ENCODE measurements around the gene PRR5.
"Not testable (repeated sequence)": the region's sequence is repeated elsewhere in the genome, so short reads cannot be mapped to it uniquely, and the experiment has no call there.

The PRR5 gene

GRCh38 chr22:44736581-44737405 lies 34.8 kb downstream of the PRR5 start:
- DNase-seq: no peak

DNA sequence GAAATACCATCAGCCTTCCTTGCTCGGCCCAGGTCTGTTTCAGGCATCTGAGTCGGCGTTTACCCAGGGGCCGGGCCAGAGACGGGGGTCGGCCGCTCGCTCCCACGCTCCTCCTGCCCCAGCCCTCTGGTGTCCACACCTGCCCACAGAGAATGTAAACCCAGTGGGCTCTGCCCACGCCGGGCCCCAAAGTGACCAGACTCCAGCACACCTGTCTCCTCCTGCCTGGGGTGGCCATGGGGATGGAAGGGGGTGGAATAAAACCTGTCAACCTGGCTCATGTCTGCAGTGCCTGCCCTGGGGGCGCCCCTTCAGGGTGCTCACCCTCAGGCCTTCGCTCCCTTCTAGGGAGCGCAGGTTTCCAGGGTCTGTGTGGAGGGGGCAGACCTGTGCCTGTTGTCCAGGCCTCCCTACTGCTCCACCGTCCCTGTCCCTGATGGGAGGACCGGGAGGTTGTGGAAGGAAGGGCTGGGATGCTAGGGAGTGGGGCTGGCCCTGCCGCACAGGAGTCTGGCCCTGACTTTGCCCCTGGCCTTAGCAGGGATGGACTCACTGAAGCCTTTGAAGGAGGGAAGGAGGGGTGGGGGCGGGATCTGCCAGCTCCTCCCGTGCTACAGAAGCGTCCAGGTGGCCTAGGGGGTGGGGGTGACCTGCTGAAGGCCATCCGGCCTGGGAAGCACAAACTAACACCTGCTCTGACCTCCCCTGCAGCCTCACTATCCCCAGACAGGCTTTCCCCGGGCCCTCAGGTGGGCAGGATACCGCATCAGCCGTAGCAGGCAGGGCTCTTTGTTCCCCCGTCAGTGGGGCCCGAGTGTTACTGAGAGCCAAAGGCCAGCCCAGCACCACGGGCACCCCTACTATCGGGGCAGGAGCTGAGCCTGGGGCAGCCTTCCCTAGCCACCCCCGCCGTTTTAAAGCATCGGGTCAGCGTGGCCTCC lies 35.7 kb downstream of the PRR5 start:
- no peak for DNase-seq

DNA sequence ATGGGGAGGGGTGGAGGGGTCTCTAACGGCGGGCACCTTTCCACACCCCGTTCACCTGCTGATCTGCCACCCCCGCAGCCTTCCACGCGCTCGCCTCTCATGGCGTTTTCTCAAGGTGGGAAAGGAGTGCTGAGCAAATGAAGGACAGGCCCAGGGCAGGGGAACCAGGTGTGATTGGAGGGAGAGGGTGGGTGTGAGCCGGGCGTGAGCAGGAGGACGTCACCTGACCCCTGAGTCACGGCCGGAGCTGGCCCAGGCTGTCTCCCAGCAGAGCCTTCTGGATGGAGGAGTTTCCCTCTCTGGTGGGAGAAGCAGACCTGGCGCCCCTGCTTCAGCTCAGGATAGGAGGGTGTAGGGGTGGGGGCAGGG lies 36.3 kb downstream of the PRR5 start:
- DNase-seq: no peak

DNA sequence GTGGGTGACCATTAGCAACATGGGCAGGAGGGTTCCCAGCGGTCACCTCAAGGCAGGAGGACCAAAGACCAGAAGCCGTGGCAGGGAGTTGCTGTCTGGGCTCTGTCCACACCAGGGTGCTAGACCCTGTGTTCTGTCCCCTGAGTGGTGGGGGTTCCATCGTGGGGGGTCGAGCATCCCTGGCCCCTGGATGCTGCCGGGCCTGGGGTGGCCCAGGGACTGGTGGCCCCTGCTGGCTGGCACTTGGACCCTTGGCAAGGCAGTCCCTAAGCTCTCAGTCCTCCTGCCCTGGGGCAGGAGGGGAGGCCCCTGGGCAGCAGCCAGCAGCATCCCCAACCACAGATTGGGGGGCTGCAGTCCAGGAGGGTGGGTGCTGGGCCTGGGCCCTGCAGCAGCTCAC lies 37.0 kb downstream of the PRR5 start:
- DNase-seq: no peak

- DNase-seq: not testable (repeated sequence)
These were observed 37.7 kb downstream of the PRR5 start for GRCh38 chr22:44739666-44740065.

- no peak for DNase-seq
These were observed 38.3 kb downstream of the PRR5 start for GRCh38 chr22:44740307-44740706.

- no peak for DNase-seq
These were observed 39.9 kb downstream of the PRR5 start for GRCh38 chr22:44741929-44742328.

DNA sequence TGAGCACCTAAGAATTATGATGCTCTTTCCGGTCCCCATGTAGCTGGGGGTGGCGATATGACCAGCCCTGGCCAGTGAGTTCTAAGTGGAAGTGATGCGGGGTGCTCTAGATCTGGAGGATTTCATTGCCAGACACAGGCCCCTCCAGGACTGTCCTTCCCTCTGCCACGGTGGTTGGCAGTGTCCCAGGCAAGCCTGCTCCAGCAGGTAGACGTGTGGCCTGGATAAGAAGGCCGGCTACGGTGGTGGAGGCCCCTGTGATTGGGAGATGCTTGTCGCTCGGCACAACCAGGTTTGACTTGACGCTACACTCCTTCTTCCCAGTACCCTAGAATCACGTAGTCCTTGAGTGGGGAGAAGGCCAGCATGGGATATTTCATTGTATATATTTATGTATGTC lies 41.2 kb downstream of the PRR5 start:
- DNase-seq: no peak

DNA sequence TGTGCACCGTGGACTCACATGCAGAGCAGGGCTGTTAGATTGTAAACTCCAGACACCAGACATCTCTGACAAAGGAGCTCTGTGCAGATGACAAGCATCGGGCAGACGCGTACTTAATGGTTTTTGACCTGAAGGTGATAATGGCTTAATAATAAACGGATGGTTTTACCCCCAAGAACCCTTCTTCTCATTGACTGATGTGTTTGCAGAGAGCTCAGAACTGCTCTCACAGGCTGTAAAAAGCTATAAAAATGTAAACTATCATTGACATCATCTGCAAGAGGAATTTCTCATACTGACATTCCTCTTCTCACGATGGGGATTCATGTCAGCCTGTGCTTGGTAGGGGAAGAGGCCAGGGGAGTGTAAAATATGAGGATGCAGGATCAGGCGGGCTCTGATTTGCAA lies 41.8 kb downstream of the PRR5 start:
- no peak for DNase-seq

- DNase-seq: no peak
These were observed 44.1 kb downstream of the PRR5 start for GRCh38 chr22:44745853-44746789.

- DNase-seq: not testable (repeated sequence)
These were observed 45.8 kb downstream of the PRR5 start for GRCh38 chr22:44747784-44748127.

DNA sequence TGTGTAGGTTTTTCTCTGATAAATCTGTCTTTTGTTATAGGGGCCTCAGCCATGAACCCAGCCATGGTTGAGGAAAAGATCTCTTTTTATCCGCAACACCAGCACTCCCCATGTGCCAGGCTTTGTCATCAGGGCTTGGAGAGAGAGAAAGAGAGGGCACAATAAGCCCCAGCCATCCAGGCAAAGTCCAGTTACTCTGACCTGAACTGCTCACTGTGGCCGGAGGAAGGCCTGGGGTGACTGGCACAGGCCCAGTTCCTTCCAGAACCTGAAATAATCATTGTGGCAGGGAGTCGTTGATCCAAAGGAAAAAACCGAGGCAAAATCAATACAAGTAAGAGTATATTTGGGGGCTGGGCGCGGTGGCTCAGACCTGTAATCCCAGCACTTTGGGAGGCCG lies 46.5 kb downstream of the PRR5 start:
- no peak for DNase-seq

DNA sequence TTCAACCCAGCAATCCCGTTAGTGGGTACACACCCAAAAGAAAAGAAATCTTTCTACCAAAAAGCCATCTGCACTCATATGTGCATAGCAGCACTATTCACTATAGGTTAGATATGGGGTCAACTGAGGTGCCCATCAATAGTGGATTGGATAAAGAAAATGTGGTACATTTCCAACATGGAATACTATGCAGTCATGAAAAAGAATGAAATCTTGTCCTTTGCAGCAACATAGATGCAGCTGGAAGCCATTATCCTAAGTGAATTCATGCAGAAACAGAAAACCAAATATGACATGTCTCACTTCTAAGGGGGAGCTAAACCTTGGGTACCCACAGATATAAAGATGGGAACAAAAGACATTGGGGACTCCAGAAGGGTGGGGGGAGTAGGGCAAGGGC lies 48.5 kb downstream of the PRR5 start:
- DNase-seq: no peak

DNA sequence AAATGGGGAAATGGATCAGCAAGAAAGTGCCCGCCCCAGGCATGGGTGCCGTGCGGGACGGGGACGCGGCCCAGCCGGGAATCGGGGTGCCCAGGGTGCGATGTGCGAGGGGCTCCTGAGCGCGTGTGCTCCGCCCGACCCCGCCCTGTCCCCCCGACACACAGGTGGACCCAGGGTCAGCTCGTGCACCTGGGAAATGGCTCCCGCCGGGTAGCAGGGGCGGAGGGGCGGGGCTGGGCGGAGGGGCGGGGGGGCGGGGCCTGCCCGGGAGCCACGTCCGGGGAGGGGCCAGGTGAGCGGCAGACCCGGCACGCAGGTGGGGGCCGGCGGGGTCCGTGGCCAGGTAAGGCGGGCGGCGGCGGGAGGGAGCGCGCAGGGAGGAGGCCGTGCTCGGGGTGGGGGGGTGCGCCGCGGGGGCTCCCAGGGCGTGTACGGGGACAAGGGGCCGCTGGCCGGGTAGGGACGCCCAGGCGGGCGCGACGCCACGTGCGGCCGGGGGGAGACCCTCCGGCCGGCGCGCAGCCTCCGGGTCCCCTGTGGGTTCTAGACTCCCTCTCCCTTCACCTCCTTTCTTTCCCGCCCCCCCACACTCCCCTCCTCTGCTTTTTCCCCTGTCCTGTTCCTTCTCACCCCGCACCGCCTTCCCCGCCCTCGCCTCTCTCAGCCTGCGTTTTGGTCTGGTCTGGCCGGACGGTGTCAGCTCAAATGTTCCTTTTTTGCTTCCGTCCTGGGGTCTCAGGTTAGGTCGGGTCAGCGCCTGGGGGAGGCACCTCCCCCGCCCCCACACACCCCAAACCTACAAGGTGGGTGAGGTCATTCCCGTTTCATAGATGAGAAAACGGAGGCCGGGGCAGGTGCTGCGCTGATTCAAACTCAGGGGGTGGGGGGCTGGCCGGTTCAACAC lies 50.5 kb downstream of the PRR5 start, which contains the start of gene ARHGAP8:
Gene ARHGAP8, plus strand, starts transcription at position 291 of the 904 bp plus-strand sequence. CDS start 33,953 bp downstream, outside the sequence.
- DNase-seq: no peak

DNA sequence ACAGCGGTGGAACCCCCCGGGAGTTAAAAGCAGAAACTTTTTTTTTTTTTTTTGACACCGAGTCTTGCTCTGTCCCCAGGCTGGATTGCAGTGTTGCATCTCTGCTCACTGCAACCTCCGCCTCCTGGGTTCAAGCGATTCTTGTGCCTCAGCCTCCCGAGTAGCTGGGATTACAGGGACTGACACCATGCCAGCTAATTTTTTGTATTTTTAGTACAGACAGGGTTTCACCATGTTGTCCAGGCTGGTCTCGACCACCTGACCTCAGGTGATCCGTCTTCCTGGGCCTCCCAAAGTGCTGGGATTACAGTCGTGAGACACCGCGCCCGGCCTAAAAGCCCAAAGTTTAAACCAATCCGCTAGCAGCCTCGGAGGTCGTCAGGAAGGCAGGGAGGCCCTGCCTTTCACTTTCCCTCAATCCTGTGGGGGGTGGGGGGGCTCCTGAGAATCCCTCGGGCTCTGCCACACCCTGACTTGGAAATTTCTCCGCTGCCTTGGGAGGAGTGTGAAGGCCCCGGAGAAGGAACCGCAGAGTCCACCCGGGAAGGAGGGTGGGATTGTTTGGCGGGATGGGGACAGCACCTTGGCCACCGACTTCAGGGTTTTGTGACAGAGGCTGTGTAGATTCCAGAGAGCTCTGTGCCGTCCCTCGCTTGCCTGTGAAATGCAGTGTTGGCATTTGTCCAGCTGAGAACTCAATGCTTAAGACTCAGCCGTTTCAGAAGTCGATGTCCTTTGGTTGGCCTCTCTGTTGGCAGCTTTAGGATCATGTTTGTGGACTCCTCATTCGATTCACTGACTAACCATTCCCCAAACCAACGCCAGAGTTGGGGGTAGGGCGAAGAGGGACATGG lies 51.4 kb downstream of the PRR5 start:
- no peak for DNase-seq

GRCh38 chr22:44754998-44755397 lies 53.0 kb downstream of the PRR5 start:
- DNase-seq: no peak

DNA sequence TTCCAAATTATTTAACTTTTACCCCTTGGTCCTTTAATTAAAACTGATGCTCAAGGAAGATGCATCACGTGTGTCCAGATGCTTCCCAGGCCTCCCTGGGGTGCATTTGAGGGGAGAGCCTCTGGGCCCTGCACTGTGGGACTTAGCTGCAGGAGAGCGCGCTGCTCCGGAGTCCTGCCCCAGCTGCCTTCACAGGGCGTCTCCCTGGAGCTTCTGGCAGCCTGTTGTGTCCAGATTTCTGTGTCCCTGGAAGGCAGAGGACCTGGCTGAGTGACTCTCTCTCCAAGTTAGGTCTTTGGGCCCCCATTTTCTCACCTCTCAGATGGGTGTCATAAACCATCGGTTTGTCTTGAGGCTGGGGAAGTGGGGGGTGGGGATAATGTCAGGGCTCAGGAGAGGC lies 53.4 kb downstream of the PRR5 start:
- no peak for DNase-seq

- DNase-seq: no peak
These were observed 54.0 kb downstream of the PRR5 start for GRCh38 chr22:44755956-44756361.

- DNase-seq: no peak
These were observed 56.5 kb downstream of the PRR5 start for GRCh38 chr22:44758344-44758973.

DNA sequence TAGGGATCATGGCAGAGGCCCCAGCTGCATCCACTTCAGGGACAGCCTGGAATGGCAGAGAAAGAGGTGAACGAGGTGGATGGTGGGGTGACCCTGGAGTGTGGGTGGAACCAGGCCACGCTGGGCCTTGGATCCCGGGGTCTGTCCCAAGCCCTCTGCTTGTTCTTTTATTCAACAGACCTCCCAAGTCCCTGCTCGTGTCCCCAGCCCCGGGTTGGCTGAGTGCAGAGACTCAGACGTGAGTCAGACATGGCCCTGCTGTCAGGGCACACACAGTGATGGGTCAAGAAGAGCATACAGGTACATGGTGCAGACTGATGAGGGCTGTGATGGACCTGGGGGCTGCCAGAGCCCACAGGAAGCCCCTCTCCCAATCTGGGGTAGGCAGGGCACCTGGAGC lies 57.0 kb downstream of the PRR5 start:
- DNase-seq: no peak
